Esophagus squamous epithelium (tissue), 4 donors: ENCODE measurements around the gene TMEM120B.

Source experiments
- CTCF ChIP-seq, 6 experiments: fragments of 450-650 bp in 4 of 6; fragments of 200-600 bp in 2 of 6; sonication (generic) in 2 of 6; IDR thresholded peaks; one replicate each; pipeline ENCODE4 v1.5.1; 2016 to 2019; ENCODE audit warnings: antibody characterized with exemption in 6 of 6, mild to moderate bottlenecking in 4 of 6, moderate library complexity in 4 of 6
- POLR2A ChIP-seq, 4 donors: fragments of 450-650 bp; IDR thresholded peaks; one replicate each; pipeline ENCODE4 v1.6.1; 2017; ENCODE audit warnings: antibody characterized with exemption in 4 of 4, mild to moderate bottlenecking in 4 of 4, moderate library complexity in 3 of 4

GRCh38 chr12:121702944-121703343 lies 9.6 kb upstream of the TMEM120B start:
- no peak for TF ChIP-seq CTCF (IDR thresholded peaks at IDR 0.05)
- no peak for TF ChIP-seq POLR2A (IDR thresholded peaks at IDR 0.05)
